ENCODE data around the gene DGCR2.

Gene DGCR2

GRCh38 chr22:18991138-18991432, 131.1 kb downstream of the DGCR2 start:
- DNase-seq: no peak
- H3K27me3 ChIP-seq (ENCODE audit: insufficient read depth, low read length, poor library complexity): no peaks in the 10 kb centered on the region
- no peak for ATAC-seq (ENCODE audit: insufficient read depth, low read depth)

DNA sequence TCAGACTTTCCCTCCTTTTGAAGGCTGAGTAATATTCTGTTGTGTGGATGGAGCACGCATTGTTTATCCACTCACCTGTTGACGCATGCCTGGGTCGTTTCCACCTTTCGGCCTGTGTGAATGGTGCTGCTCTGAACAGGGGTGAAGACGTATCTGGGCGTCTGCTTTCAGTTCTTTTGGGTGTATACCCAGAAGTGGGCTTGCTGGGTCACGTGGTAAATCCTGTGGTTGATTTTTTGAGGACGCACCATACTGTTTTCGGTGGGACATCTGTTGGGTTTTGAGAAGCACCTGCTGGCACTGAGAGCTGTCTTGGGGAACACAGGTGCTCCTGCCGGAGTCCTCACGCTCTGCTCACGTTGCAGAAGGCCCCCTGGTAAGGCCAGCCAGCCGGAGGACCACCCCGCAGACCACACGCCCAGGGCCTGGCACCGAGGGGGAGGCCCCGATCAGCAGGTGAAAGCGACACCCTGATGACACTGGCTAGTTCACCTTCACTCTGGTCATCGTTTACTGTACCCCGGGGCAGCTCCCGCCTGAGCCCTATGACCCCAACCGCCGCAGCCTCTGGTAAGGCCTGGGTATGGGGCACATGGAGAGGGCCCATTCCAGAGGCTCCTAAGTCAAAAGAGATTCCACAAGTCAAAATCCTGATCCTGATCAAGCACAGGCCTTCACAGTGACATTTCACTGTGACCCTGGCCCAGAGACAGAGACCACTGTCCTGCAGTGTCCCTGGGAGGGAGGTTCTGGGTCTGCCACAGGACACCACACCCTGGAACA, 131.7 kb downstream of the DGCR2 start:
- H3K4me2 ChIP-seq (ENCODE audit: insufficient read depth, low read length): no peak overlapping the region
- H3K9ac ChIP-seq (ENCODE audit: low read depth, low read length): no peak overlapping the region
- H3K4me1 ChIP-seq (ENCODE audit: insufficient read depth, low read length): no peaks in the 10 kb centered on the region
- H3K27me3 ChIP-seq (ENCODE audit: insufficient read depth, low read length, poor library complexity): no peaks in the 10 kb centered on the region
- H3K9me3 ChIP-seq (ENCODE audit: insufficient read depth, low read length, severe bottlenecking): no peaks in the 10 kb centered on the region
- no peak for ATAC-seq (ENCODE audit: insufficient read depth, low read depth)
- TF ChIP-seq EZH2 (IDR thresholded peaks at IDR 0.05; ENCODE audit: borderline replicate concordance, low read depth, low read length, severe bottlenecking) (no peak), CTCF (IDR thresholded peaks at IDR 0.05; ENCODE audit: borderline replicate concordance, extremely low read depth, low read length, poor library complexity, severe bottlenecking) (no peak)
- no peaks in the 10 kb centered on the region for H4K20me1 ChIP-seq (ENCODE audit: insufficient read depth, low read length)
- DNase-seq: no peak
- no peak overlapping the region for H2AFZ ChIP-seq (ENCODE audit: low read depth, low read length)
- no peaks in the 10 kb centered on the region for H3K79me2 ChIP-seq (ENCODE audit: insufficient read depth, low read length)
- H3K27ac ChIP-seq (ENCODE audit: low read length): no peak overlapping the region
- no peaks in the 10 kb centered on the region for H3K36me3 ChIP-seq (ENCODE audit: insufficient read depth, low read length)
- H3K4me3 ChIP-seq (ENCODE audit: low read depth in 1 of 2, low read length in 2 of 2): no peak overlapping the region

More at GRCh38 chr22:18991138-18991432, 131.1 kb downstream of the DGCR2 start:
- no peak overlapping the region for H3K9ac ChIP-seq (ENCODE audit: low read depth, low read length)
- no peak overlapping the region for H3K4me2 ChIP-seq (ENCODE audit: insufficient read depth, low read length)
- no peaks in the 10 kb centered on the region for H3K79me2 ChIP-seq (ENCODE audit: insufficient read depth, low read length)
- H3K27ac ChIP-seq (ENCODE audit: low read length): no peak overlapping the region
- H3K9me3 ChIP-seq (ENCODE audit: insufficient read depth, low read length, severe bottlenecking): no peaks in the 10 kb centered on the region
- H2AFZ ChIP-seq (ENCODE audit: low read depth, low read length): no peak overlapping the region
- no peak overlapping the region for H3K4me3 ChIP-seq (ENCODE audit: low read depth in 1 of 2, low read length in 2 of 2)
- no peaks in the 10 kb centered on the region for H4K20me1 ChIP-seq (ENCODE audit: insufficient read depth, low read length)
- no peak for TF ChIP-seq CTCF (IDR thresholded peaks at IDR 0.05; ENCODE audit: borderline replicate concordance, extremely low read depth, low read length, poor library complexity, severe bottlenecking)
- TF ChIP-seq EZH2 (IDR thresholded peaks at IDR 0.05; ENCODE audit: borderline replicate concordance, low read depth, low read length, severe bottlenecking): no peak
- no peaks in the 10 kb centered on the region for H3K4me1 ChIP-seq (ENCODE audit: insufficient read depth, low read length)
- no peaks in the 10 kb centered on the region for H3K36me3 ChIP-seq (ENCODE audit: insufficient read depth, low read length)

DNA sequence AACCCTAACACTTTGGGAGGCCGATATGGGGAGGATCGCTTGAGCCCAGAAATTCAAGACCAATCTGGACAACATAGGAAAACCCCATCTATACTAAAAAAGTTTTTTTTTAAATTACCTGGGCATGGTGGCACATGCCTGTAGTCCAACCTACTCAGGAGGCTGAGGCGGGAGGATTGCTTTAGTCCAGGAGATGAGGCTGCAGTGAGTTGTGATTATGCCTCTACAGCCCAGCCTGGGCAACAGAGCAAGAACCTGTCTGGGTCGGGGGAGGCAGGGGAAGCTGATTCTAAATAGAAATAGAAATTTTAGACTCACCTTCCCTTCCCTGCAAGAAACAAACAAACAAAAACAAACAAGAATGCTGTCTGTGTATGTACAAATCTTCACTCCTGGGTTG, 133.3 kb downstream of the DGCR2 start:
- Histone ChIP-seq H4K20me1 (ENCODE audit: insufficient read depth, low read length) (no peaks in the 10 kb centered on the region), H3K27ac (ENCODE audit: low read length) (no peak overlapping the region), H3K36me3 (ENCODE audit: insufficient read depth, low read length) (no peaks in the 10 kb centered on the region), H2AFZ (ENCODE audit: low read depth, low read length) (no peak overlapping the region), H3K9ac (ENCODE audit: low read depth, low read length) (no peak overlapping the region), H3K79me2 (ENCODE audit: insufficient read depth, low read length) (no peaks in the 10 kb centered on the region), H3K4me3 (ENCODE audit: low read depth in 1 of 2, low read length in 2 of 2) (no peak overlapping the region), H3K4me2 (ENCODE audit: insufficient read depth, low read length) (no peak overlapping the region), H3K27me3 (ENCODE audit: insufficient read depth, low read length, poor library complexity) (no peaks in the 10 kb centered on the region), H3K9me3 (ENCODE audit: insufficient read depth, low read length, severe bottlenecking) (no peaks in the 10 kb centered on the region), H3K4me1 (ENCODE audit: insufficient read depth, low read length) (no peaks in the 10 kb centered on the region)
- DNase-seq (no peak), ATAC-seq (ENCODE audit: insufficient read depth, low read depth) (no peak)
- no peak for TF ChIP-seq CTCF (IDR thresholded peaks at IDR 0.05; ENCODE audit: borderline replicate concordance, extremely low read depth, low read length, poor library complexity, severe bottlenecking)
- TF ChIP-seq EZH2 (IDR thresholded peaks at IDR 0.05; ENCODE audit: borderline replicate concordance, low read depth, low read length, severe bottlenecking): no peak

Data from DND-41 (cell line).